Measurements from ENCODE around the gene NUP54. TPM values are rescaled to one million over a fixed set of nuclear protein-coding genes. Genes with fewer than 3 reads are reported as not detected.

The NUP54 gene
- total RNA-seq, 2 experiments from 2014 or later, result 29.2 to 50.8 TPM

DNA sequence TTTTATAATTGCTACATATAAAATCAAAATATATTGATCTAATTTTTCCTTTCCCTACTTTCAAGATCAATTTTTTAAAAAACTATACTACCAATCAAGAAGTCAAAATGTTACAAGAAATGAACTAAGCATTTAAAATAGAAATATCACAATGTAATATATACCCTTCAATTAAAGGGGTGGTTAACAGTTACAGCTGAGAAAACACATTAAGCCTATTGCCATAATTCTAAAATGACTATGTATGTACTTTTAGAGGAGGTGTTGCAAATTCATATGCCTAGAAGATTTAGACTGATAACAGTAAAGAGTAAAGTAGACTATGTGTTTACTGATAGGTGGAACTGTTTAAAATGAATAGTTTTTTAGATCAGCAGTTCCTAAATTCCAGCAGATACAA lies 3.7 kb downstream of the NUP54 start:
- Histone ChIP-seq H3K4me1 (ENCODE audit: insufficient read depth, low read length, poor library complexity, severe bottlenecking) (peaks cover 24% of the 10 kb centered on the region), H4K20me1 (ENCODE audit: insufficient read depth, low read length) (peaks cover 21% of the 10 kb centered on the region; the same call in 1 of the 2 replicates), H3K9me2 (ENCODE audit: insufficient read depth, low read length) (no peaks in the 10 kb centered on the region), H3K27ac (ENCODE audit: low read depth, low read length, poor library complexity, severe bottlenecking) (no peak overlapping the region), H3K9me3 (ENCODE audit: low read length) (no peaks in the 10 kb centered on the region), H3K4me2 (ENCODE audit: low read length) (no peak overlapping the region), H2AFZ (ENCODE audit: low read length) (no peak overlapping the region), H3K79me2 (ENCODE audit: insufficient read depth, low read depth, low read length) (peaks cover 68% of the 10 kb centered on the region), H3K4me3 (ENCODE audit: low read depth, low read length, poor library complexity, severe bottlenecking) (no peak overlapping the region), H3K36me3 (ENCODE audit: insufficient read depth, low read length) (peaks cover 56% of the 10 kb centered on the region)
- ChIA-PET POLR2A (interaction anchor here (0.7 kb wide), 1 partner anchor 212 kb away, joined by 4 read pairs; no protein-coding TSS in a partner anchor), CTCF (ENCODE audit: unreplicated experiment) (no interaction called here)
- BruUV-seq (replicated peaks), result no TSS peak
- DNase-seq (ENCODE audit: low spot score), result no peak
- no peak for TF ChIP-seq EZH2phosphoT487 (IDR thresholded peaks at IDR 0.05; ENCODE audit: borderline replicate concordance, low read depth, low read length)
- TF ChIP-seq, protein P1, sequence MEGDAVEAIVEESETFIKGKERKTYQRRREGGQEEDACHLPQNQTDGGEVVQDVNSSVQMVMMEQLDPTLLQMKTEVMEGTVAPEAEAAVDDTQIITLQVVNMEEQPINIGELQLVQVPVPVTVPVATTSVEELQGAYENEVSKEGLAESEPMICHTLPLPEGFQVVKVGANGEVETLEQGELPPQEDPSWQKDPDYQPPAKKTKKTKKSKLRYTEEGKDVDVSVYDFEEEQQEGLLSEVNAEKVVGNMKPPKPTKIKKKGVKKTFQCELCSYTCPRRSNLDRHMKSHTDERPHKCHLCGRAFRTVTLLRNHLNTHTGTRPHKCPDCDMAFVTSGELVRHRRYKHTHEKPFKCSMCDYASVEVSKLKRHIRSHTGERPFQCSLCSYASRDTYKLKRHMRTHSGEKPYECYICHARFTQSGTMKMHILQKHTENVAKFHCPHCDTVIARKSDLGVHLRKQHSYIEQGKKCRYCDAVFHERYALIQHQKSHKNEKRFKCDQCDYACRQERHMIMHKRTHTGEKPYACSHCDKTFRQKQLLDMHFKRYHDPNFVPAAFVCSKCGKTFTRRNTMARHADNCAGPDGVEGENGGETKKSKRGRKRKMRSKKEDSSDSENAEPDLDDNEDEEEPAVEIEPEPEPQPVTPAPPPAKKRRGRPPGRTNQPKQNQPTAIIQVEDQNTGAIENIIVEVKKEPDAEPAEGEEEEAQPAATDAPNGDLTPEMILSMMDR (conservative IDR thresholded peaks at IDR 0.05; ENCODE audit: low read length), result no peak
- intact Hi-C loops (cut with micrococcal nuclease; ENCODE audit: unreplicated experiment), result no loop called here

DNA sequence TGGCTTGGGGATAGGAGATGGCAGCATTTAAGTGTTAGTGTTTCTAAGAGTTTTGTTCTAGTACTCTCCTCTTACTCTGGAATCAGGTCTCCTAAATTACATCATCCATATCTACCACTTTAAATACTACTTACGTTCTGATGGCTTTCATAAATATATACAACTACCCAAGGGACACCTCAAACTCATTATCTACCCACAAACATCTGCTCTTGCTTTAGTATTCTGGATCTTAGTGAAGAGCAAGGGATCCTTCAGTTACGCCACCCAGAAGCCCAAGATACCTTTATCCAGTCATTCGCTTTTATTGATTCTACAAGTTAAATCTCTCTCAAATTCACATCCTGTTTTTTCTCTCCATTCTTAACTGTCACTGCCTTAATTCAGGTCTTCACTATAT lies 7.0 kb downstream of the NUP54 start:
- no TSS peak for BruUV-seq (replicated peaks)
- CTCF ChIA-PET (ENCODE audit: unreplicated experiment), result no interaction called here
- TF ChIP-seq EZH2phosphoT487 (IDR thresholded peaks at IDR 0.05; ENCODE audit: borderline replicate concordance, low read depth, low read length), result no peak
- TF ChIP-seq, protein P1 (conservative IDR thresholded peaks at IDR 0.05; ENCODE audit: low read length), result no peak
- H3K27ac ChIP-seq (ENCODE audit: low read depth, low read length, poor library complexity, severe bottlenecking), result no peak overlapping the region
- H3K9me3 ChIP-seq (ENCODE audit: low read length), result no peaks in the 10 kb centered on the region
- DNase-seq (ENCODE audit: low spot score), result no peak
- no peak overlapping the region for H3K4me3 ChIP-seq (ENCODE audit: low read depth, low read length, poor library complexity, severe bottlenecking)
- H3K4me1 ChIP-seq (ENCODE audit: insufficient read depth, low read length, poor library complexity, severe bottlenecking), result peaks cover 7% of the 10 kb centered on the region
- H2AFZ ChIP-seq (ENCODE audit: low read length), result no peak overlapping the region
- H3K79me2 ChIP-seq (ENCODE audit: insufficient read depth, low read depth, low read length), result peaks cover 63% of the 10 kb centered on the region
- H3K36me3 ChIP-seq (ENCODE audit: insufficient read depth, low read length), result peaks cover 87% of the 10 kb centered on the region
- intact Hi-C loops (cut with micrococcal nuclease; ENCODE audit: unreplicated experiment), result no loop called here
- POLR2A ChIA-PET, result interaction anchor here (0.6 kb wide), 1 partner anchor 624 kb away, joined by 3 read pairs; no protein-coding TSS in a partner anchor
- no peak overlapping the region for H3K4me2 ChIP-seq (ENCODE audit: low read length)
- H4K20me1 ChIP-seq (ENCODE audit: insufficient read depth, low read length), result peaks cover 15% of the 10 kb centered on the region
- no peaks in the 10 kb centered on the region for H3K9me2 ChIP-seq (ENCODE audit: insufficient read depth, low read length)

DNA sequence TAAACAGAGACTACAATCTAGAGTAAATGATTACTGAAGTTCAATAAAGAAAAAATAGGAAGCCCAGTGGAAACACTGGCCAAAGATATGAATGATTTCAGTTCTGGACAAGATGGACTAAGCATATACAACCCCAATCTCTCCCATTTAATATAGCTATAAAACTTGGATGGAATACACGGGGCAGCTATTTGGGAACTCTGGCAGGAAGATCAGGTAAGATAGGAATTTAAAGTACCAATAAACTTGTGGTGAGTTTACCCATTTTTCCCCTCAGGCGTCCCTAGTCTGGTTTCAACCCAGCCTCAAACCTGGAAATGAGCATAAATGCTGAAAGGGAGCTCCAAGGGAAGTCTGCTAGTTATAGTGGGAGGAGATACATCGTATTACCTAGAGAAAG lies 20.4 kb downstream of the NUP54 start:
- Histone ChIP-seq H4K20me1 (ENCODE audit: insufficient read depth, low read length) (no peaks in the 10 kb centered on the region), H3K79me2 (ENCODE audit: insufficient read depth, low read depth, low read length) (no peaks in the 10 kb centered on the region), H3K36me3 (ENCODE audit: insufficient read depth, low read length) (peaks cover 81% of the 10 kb centered on the region), H3K27ac (ENCODE audit: low read depth, low read length, poor library complexity, severe bottlenecking) (no peak overlapping the region), H3K9me3 (ENCODE audit: low read length) (peaks cover 5% of the 10 kb centered on the region; the same call in 1 of the 2 replicates), H3K4me3 (ENCODE audit: low read depth, low read length, poor library complexity, severe bottlenecking) (no peak overlapping the region), H3K4me2 (ENCODE audit: low read length) (no peak overlapping the region), H3K4me1 (ENCODE audit: insufficient read depth, low read length, poor library complexity, severe bottlenecking) (no peaks in the 10 kb centered on the region), H3K9me2 (ENCODE audit: insufficient read depth, low read length) (no peaks in the 10 kb centered on the region), H2AFZ (ENCODE audit: low read length) (no peak overlapping the region)
- no peak for DNase-seq (ENCODE audit: low spot score)
- ChIA-PET POLR2A (no interaction called here), CTCF (ENCODE audit: unreplicated experiment) (no interaction called here)
- intact Hi-C loops (cut with micrococcal nuclease; ENCODE audit: unreplicated experiment), result no loop called here
- no peak for TF ChIP-seq EZH2phosphoT487 (IDR thresholded peaks at IDR 0.05; ENCODE audit: borderline replicate concordance, low read depth, low read length)
- TF ChIP-seq, protein P1 (conservative IDR thresholded peaks at IDR 0.05; ENCODE audit: low read length), result no peak
- BruUV-seq (replicated peaks), result no TSS peak

Data from OCI-LY7 (cell line).